Measurements from ENCODE around the gene EMC8.

Gene EMC8

DNA sequence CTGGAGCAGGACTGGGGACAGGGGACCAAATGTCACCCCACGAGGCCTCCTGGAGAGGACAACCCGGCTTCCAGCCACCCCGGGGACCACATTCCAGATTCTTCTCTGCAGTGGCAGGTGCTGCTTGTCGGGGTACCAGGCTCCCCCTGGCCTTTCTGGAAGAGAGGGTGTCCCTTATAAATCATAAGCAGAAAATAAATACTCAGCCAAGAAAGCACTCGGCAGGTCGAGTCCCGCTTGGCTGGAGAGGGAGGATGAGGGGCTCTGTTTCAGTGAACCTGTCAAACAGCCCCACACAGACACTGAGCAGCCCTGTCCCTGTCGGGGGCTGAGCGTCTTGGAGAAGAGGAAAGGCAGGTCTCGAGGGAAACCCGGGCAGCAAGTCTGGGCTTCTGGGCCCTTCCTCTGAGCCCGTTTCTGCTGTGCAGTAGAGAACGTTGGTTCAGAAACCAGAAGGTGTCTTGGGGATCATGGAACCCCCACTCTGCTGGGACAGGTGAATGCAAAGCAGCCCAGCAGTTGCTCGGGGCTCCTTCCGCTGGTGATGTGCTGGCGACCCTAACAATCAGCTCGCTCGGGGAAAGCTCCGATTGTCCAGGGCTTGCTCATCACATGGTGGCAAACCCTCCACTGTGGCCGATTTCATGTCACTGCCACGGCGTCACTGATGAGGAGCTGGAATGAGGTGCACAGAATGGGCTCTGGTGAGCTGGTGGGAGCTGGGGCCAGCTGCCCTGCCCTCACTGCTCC lies 36.8 kb upstream of the EMC8 start:
- POLR2A ChIA-PET: interaction anchor here (0.5 kb wide), 1 partner anchor 1848 kb away, joined by 3 read pairs; no protein-coding TSS in a partner anchor
- TF ChIP-seq ZNF121 (tag by site-specific recombination; IDR thresholded peaks at IDR 0.05): no peak
- no peak for TF ChIP-seq ZBTB7A (tag by site-specific recombination; IDR thresholded peaks at IDR 0.05; ENCODE audit: low read depth)
- no peak for TF ChIP-seq ZNF555 (tag by site-specific recombination; conservative IDR thresholded peaks at IDR 0.05)
- no peak for TF ChIP-seq SP7 (tag by site-specific recombination; IDR thresholded peaks at IDR 0.05)
- no peak for TF ChIP-seq ZNF133 (tag by site-specific recombination; IDR thresholded peaks at IDR 0.05)
- TF ChIP-seq ZSCAN16 (tag by site-specific recombination; IDR thresholded peaks at IDR 0.05): no peak
- no peak for TF ChIP-seq ZNF513 (tag by site-specific recombination; IDR thresholded peaks at IDR 0.05)
- TF ChIP-seq MEIS1 (CRISPR knock-in tag; IDR thresholded peaks at IDR 0.05; ENCODE audit: borderline replicate concordance): no peak
- TF ChIP-seq ZFP3 (tag by site-specific recombination; IDR thresholded peaks at IDR 0.05; ENCODE audit: low read depth): no peak
- no peak for TF ChIP-seq ZNF239 (tag by site-specific recombination; IDR thresholded peaks at IDR 0.05)
- TF ChIP-seq ZNF248 (tag by site-specific recombination; IDR thresholded peaks at IDR 0.05): no peak
- no peak for TF ChIP-seq GFI1B (tag by site-specific recombination; IDR thresholded peaks at IDR 0.05)
- no peak for TF ChIP-seq ZNF23 (tag by site-specific recombination; IDR thresholded peaks at IDR 0.05; ENCODE audit: borderline replicate concordance)
- TF ChIP-seq ZNF843 (tag by site-specific recombination; IDR thresholded peaks at IDR 0.05): no peak
- TF ChIP-seq ZNF558 (tag by site-specific recombination; IDR thresholded peaks at IDR 0.05): no peak
- TF ChIP-seq ZNF449 (tag by site-specific recombination; IDR thresholded peaks at IDR 0.05): no peak
- no peak for TF ChIP-seq ZSCAN4 (tag by site-specific recombination; IDR thresholded peaks at IDR 0.05)
- no peak for TF ChIP-seq ZNF596 (tag by site-specific recombination; IDR thresholded peaks at IDR 0.05)
- TF ChIP-seq ZNF704 (tag by site-specific recombination; IDR thresholded peaks at IDR 0.05): no peak

DNA sequence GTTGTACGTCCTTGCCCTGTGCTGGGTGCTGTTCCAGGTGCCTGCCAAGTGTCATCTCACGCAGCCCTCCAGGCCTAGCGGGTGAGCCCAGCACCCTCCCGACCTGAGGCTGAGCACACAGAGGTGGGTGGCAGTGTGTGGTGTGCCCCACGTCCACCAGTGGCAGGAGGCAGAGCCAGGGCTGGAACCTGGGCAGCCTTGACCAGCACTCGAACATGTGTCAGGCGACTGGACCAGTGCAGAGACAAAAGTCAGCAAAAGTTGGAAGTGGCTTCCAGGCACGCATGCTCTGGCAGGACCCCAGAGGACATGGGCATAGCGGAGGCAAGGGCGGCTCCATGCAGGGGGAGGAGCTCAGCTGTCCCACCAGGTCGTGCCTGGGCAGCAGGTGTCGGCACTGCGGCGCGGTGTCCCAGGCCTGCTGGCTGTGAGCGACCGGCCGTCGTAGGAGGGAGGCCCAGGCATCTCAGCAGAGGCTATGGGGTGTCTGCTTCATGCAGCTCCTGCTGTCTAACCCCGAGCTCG lies 35.9 kb upstream of the EMC8 start:
- CTCF ChIA-PET: no interaction called here
- Histone ChIP-seq H3K4me1 (ENCODE audit: control insufficient read depth, insufficient read depth, low read length) (no peaks in the 10 kb centered on the region), H3K36me3 (ENCODE audit: control insufficient read depth in 2 of 2, insufficient read depth in 1 of 2, low read length in 2 of 2) (no peaks in the 10 kb centered on the region), H3K4me3 (ENCODE audit: low read depth, low read length) (no peak overlapping the region), H3K27ac (ENCODE audit: extremely low read depth, low read depth, low read length) (no peak overlapping the region), H3K9me3 (ENCODE audit: control insufficient read depth, insufficient read depth, low read depth, low read length) (no peaks in the 10 kb centered on the region)
- POLR2A ChIA-PET: no interaction called here
- no peak for TF ChIP-seq ZNF830 (tag by site-specific recombination; IDR thresholded peaks at IDR 0.05; ENCODE audit: low read depth)
- no peak for TF ChIP-seq GLIS2 (tag by site-specific recombination; IDR thresholded peaks at IDR 0.05)
- TF ChIP-seq ZNF175 (tag by site-specific recombination; IDR thresholded peaks at IDR 0.05): no peak
- TF ChIP-seq ZNF580 (tag by site-specific recombination; IDR thresholded peaks at IDR 0.05): no peak
- no peak for TF ChIP-seq ZIC2 (tag by site-specific recombination; IDR thresholded peaks at IDR 0.05)
- TF ChIP-seq ZNF184 (tag by site-specific recombination; IDR thresholded peaks at IDR 0.05): no peak
- no peak for TF ChIP-seq ZNF626 (tag by site-specific recombination; IDR thresholded peaks at IDR 0.05)
- TF ChIP-seq ZNF48 (tag by site-specific recombination; IDR thresholded peaks at IDR 0.05): no peak
- TF ChIP-seq, protein P1, sequence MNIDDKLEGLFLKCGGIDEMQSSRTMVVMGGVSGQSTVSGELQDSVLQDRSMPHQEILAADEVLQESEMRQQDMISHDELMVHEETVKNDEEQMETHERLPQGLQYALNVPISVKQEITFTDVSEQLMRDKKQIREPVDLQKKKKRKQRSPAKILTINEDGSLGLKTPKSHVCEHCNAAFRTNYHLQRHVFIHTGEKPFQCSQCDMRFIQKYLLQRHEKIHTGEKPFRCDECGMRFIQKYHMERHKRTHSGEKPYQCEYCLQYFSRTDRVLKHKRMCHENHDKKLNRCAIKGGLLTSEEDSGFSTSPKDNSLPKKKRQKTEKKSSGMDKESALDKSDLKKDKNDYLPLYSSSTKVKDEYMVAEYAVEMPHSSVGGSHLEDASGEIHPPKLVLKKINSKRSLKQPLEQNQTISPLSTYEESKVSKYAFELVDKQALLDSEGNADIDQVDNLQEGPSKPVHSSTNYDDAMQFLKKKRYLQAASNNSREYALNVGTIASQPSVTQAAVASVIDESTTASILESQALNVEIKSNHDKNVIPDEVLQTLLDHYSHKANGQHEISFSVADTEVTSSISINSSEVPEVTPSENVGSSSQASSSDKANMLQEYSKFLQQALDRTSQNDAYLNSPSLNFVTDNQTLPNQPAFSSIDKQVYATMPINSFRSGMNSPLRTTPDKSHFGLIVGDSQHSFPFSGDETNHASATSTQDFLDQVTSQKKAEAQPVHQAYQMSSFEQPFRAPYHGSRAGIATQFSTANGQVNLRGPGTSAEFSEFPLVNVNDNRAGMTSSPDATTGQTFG (tag by site-specific recombination; IDR thresholded peaks at IDR 0.05; ENCODE audit: borderline replicate concordance): no peak
- no peak for TF ChIP-seq ZNF121 (tag by site-specific recombination; IDR thresholded peaks at IDR 0.05)

More for the DNA sequence above, 36.8 kb upstream of the EMC8 start:
- Histone ChIP-seq H3K36me3 (ENCODE audit: control insufficient read depth in 2 of 2, insufficient read depth in 1 of 2, low read length in 2 of 2) (no peaks in the 10 kb centered on the region), H3K4me1 (ENCODE audit: control insufficient read depth, insufficient read depth, low read length) (no peaks in the 10 kb centered on the region), H3K9me3 (ENCODE audit: control insufficient read depth, insufficient read depth, low read depth, low read length) (no peaks in the 10 kb centered on the region), H3K27ac (ENCODE audit: extremely low read depth, low read depth, low read length) (no peak overlapping the region), H3K4me3 (ENCODE audit: low read depth, low read length) (no peak overlapping the region)
- CTCF ChIA-PET: interaction anchor here (1.0 kb wide), 1 partner anchor 81 kb away, joined by 3 read pairs; no protein-coding TSS in a partner anchor

All from HEK293 (cell line).